ENCODE results near the gene OSBPL5.

DNA sequence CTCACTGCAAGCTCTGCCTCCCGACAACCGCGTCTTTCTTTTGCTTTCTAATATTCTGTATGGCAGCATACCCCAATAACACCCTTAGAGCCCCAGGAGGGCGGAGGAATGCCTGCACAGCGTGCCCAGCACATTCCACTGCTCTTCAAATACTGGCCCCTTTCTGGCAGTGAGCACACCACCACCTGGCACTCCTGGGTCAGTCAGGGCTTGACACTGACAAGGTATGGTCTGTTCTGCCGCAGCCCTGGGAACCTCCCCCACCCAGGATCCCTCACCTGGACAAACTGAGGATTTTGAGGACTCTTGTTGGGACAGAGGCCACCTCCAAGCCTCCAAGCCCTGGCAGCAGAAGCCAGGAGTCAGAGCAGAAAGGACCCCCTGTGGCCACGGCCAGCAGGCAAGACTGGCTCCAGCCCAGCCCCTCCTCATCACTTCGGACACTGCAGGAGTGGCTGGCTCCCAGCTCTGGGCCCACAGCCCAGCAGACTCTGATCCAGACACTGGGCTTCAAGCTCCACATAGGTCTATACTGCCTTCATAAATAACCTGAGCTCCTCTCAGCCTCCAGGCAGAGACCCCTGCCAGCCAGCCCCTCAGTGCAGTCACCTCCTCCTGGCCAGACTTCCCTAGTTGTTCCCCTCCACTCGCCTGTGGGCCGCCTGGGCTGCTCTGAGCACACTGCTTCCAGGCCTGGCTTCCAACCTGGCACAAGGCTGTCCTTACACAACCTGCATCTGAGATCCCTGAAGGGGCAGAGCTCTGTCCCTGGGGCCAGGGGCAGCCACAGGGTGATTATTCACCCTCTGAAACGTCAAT lies 122.4 kb downstream of the OSBPL5 start:
- no peak for TF ChIP-seq YY1 (IDR thresholded peaks at IDR 0.05; ENCODE audit: insufficient read depth, insufficient read length)
- TF ChIP-seq ZNF274 (IDR thresholded peaks at IDR 0.05; ENCODE audit: low read depth, low read length): no peak
